ENCODE measurements around the gene FADS3. TPM values are rescaled to one million over a fixed set of nuclear protein-coding genes. Genes with fewer than 3 reads are reported as not detected.

Gene FADS3
- total RNA-seq, 1 experiment from 2014 or later, result 50.0 TPM

DNA sequence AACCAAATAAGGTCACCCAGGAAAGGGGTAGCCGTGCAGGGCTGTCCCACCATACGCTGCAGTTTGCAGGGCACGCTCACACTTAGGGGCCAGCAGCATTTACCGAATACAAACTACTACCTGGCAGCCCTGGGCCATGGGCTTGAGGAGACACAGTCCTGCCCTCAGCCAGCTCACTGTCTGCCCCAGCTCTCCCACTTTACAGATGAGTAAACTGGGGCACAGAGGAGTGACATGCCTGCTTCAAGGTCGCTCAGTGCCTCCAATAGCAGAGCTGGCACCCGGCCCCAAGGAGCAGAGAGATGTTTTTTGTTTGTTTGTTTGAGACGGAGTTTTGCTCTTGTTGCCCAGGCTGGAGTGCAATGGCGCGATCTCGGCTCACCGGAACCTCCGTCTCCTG lies 2.8 kb downstream of the FADS3 start (continued):
- TF ChIP-seq ZNF416 (CRISPR knock-in tag; IDR thresholded peaks at IDR 0.05), result no peak
- TF ChIP-seq, protein P1, sequence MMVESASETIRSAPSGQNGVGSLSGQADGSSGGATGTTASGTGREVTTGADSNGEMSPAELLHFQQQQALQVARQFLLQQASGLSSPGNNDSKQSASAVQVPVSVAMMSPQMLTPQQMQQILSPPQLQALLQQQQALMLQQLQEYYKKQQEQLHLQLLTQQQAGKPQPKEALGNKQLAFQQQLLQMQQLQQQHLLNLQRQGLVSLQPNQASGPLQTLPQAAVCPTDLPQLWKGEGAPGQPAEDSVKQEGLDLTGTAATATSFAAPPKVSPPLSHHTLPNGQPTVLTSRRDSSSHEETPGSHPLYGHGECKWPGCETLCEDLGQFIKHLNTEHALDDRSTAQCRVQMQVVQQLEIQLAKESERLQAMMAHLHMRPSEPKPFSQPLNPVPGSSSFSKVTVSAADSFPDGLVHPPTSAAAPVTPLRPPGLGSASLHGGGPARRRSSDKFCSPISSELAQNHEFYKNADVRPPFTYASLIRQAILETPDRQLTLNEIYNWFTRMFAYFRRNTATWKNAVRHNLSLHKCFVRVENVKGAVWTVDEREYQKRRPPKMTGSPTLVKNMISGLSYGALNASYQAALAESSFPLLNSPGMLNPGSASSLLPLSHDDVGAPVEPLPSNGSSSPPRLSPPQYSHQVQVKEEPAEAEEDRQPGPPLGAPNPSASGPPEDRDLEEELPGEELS (CRISPR knock-in tag; IDR thresholded peaks at IDR 0.05), result no peak
- no peak for TF ChIP-seq ZNF396 (CRISPR knock-in tag; IDR thresholded peaks at IDR 0.05; ENCODE audit: borderline replicate concordance)
- TF ChIP-seq TEAD4 (CRISPR knock-in tag; IDR thresholded peaks at IDR 0.05), result no peak
- TF ChIP-seq, protein P2, sequence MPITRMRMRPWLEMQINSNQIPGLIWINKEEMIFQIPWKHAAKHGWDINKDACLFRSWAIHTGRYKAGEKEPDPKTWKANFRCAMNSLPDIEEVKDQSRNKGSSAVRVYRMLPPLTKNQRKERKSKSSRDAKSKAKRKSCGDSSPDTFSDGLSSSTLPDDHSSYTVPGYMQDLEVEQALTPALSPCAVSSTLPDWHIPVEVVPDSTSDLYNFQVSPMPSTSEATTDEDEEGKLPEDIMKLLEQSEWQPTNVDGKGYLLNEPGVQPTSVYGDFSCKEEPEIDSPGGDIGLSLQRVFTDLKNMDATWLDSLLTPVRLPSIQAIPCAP (CRISPR knock-in tag; IDR thresholded peaks at IDR 0.05), result no peak
- no peak for TF ChIP-seq GRHL2 (CRISPR knock-in tag; IDR thresholded peaks at IDR 0.05; ENCODE audit: insufficient replicate concordance, severe bottlenecking)

DNA sequence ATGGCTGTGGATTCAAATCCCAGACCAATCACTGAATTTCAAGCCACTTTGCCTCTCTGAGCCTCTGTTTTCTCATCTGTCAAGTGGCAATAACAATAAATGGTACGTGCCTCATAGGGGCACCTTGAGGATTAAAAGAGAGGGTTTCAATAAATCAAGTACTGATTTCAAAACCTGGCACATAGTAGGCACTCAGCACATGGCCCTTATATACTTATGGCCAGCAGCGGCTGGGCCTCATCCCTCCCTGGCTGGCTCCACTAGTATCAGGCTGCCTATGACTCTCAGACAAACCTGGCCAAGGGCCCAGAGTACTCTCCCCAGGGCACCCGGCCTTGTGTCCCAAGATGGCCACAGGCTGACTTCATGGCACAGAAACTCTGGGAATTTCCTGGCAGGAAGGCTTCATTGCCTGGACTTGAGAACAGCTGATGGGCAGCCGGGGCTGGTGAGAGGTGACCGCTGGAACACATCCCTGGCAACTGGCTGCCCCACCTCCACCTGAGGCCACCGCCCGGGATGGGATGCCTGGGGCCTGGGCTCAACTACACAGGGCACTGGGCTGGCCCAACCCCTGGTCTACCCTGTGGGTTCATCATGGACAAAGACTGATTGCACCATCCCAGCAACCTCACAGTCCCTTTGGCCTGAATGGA lies 3.4 kb downstream of the FADS3 start:
- ATAC-seq, result no peak
- TF ChIP-seq TEAD4 (CRISPR knock-in tag; IDR thresholded peaks at IDR 0.05) (no peak), CREM (CRISPR knock-in tag; IDR thresholded peaks at IDR 0.05) (no peak), ZNF138 (CRISPR knock-in tag; conservative IDR thresholded peaks at IDR 0.05) (no peak), ZNF219 (CRISPR knock-in tag; IDR thresholded peaks at IDR 0.05; ENCODE audit: borderline replicate concordance) (no peak), CBFB (CRISPR knock-in tag; IDR thresholded peaks at IDR 0.05; ENCODE audit: low read depth) (no peak), ZNF423 (CRISPR knock-in tag; IDR thresholded peaks at IDR 0.05) (no peak), MYBL2 (CRISPR knock-in tag; IDR thresholded peaks at IDR 0.05) (no peak), RORB (CRISPR knock-in tag; IDR thresholded peaks at IDR 0.05) (no peak), SMAD3 (CRISPR knock-in tag; IDR thresholded peaks at IDR 0.05; ENCODE audit: borderline replicate concordance) (no peak), TCF7 (CRISPR knock-in tag; IDR thresholded peaks at IDR 0.05; ENCODE audit: low read depth) (no peak), ZNF263 (CRISPR knock-in tag; IDR thresholded peaks at IDR 0.05; ENCODE audit: low read depth) (no peak), TEAD1 (CRISPR knock-in tag; IDR thresholded peaks at IDR 0.05) (no peak)
- TF ChIP-seq, protein P3, sequence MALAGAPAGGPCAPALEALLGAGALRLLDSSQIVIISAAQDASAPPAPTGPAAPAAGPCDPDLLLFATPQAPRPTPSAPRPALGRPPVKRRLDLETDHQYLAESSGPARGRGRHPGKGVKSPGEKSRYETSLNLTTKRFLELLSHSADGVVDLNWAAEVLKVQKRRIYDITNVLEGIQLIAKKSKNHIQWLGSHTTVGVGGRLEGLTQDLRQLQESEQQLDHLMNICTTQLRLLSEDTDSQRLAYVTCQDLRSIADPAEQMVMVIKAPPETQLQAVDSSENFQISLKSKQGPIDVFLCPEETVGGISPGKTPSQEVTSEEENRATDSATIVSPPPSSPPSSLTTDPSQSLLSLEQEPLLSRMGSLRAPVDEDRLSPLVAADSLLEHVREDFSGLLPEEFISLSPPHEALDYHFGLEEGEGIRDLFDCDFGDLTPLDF (CRISPR knock-in tag; IDR thresholded peaks at IDR 0.05), result no peak
- TF ChIP-seq, protein P4, sequence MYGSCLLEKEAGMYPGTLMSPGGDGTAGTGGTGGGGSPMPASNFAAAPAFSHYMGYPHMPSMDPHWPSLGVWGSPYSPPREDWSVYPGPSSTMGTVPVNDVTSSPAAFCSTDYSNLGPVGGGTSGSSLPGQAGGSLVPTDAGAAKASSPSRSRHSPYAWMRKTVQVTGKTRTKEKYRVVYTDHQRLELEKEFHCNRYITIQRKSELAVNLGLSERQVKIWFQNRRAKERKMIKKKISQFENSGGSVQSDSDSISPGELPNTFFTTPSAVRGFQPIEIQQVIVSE (CRISPR knock-in tag; IDR thresholded peaks at IDR 0.05; ENCODE audit: borderline replicate concordance), result no peak
- TF ChIP-seq, protein P5, sequence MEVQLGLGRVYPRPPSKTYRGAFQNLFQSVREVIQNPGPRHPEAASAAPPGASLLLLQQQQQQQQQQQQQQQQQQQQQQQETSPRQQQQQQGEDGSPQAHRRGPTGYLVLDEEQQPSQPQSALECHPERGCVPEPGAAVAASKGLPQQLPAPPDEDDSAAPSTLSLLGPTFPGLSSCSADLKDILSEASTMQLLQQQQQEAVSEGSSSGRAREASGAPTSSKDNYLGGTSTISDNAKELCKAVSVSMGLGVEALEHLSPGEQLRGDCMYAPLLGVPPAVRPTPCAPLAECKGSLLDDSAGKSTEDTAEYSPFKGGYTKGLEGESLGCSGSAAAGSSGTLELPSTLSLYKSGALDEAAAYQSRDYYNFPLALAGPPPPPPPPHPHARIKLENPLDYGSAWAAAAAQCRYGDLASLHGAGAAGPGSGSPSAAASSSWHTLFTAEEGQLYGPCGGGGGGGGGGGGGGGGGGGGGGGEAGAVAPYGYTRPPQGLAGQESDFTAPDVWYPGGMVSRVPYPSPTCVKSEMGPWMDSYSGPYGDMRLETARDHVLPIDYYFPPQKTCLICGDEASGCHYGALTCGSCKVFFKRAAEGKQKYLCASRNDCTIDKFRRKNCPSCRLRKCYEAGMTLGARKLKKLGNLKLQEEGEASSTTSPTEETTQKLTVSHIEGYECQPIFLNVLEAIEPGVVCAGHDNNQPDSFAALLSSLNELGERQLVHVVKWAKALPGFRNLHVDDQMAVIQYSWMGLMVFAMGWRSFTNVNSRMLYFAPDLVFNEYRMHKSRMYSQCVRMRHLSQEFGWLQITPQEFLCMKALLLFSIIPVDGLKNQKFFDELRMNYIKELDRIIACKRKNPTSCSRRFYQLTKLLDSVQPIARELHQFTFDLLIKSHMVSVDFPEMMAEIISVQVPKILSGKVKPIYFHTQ (CRISPR knock-in tag; IDR thresholded peaks at IDR 0.05), result no peak
- TF ChIP-seq, protein P6, sequence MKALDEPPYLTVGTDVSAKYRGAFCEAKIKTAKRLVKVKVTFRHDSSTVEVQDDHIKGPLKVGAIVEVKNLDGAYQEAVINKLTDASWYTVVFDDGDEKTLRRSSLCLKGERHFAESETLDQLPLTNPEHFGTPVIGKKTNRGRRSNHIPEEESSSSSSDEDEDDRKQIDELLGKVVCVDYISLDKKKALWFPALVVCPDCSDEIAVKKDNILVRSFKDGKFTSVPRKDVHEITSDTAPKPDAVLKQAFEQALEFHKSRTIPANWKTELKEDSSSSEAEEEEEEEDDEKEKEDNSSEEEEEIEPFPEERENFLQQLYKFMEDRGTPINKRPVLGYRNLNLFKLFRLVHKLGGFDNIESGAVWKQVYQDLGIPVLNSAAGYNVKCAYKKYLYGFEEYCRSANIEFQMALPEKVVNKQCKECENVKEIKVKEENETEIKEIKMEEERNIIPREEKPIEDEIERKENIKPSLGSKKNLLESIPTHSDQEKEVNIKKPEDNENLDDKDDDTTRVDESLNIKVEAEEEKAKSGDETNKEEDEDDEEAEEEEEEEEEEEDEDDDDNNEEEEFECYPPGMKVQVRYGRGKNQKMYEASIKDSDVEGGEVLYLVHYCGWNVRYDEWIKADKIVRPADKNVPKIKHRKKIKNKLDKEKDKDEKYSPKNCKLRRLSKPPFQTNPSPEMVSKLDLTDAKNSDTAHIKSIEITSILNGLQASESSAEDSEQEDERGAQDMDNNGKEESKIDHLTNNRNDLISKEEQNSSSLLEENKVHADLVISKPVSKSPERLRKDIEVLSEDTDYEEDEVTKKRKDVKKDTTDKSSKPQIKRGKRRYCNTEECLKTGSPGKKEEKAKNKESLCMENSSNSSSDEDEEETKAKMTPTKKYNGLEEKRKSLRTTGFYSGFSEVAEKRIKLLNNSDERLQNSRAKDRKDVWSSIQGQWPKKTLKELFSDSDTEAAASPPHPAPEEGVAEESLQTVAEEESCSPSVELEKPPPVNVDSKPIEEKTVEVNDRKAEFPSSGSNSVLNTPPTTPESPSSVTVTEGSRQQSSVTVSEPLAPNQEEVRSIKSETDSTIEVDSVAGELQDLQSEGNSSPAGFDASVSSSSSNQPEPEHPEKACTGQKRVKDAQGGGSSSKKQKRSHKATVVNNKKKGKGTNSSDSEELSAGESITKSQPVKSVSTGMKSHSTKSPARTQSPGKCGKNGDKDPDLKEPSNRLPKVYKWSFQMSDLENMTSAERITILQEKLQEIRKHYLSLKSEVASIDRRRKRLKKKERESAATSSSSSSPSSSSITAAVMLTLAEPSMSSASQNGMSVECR (CRISPR knock-in tag; IDR thresholded peaks at IDR 0.05; ENCODE audit: borderline replicate concordance), result no peak

More for the DNA sequence above, 3.4 kb downstream of the FADS3 start:
- Mint-ChIP-seq H3K27me3 (ENCODE audit: low read depth) (0 out of 2 replicates have a peak, but pooled peaks cover 4% of the 10 kb centered on the region), H3K9me3 (no peaks in the 10 kb centered on the region; the same call in 1 of the 2 replicates), H3K4me1 (peaks cover 8% of the 10 kb centered on the region), H3K27ac (no peak overlapping the region), H3K36me3 (no peaks in the 10 kb centered on the region; the same call in 1 of the 2 replicates), H3K4me3 (no peak overlapping the region)
- CTCF ChIA-PET, result no interaction called here
- POLR2A ChIA-PET, result no interaction called here
- DNase-seq (ENCODE audit: low spot score), result no peak
